Right renal pelvis (tissue), 4 donors: ENCODE data around the gene TCTN2. TPM values are rescaled to one million over a fixed set of nuclear protein-coding genes. Genes with fewer than 3 reads are reported as not detected.
A peak's percentile ranks its signal among the peaks of the same experiment; 100 is the strongest.

Source experiments
- DNase-seq, 4 donors: peaks; one replicate each; pipeline ENCODE4 v3.0.0-alpha.2; 2013; ENCODE audit warnings: low read depth in 4 of 4, low spot score in 3 of 4, missing footprints in 1 of 4
- polyA plus RNA-seq, 4 donors: library from polyadenylated mRNA; unstranded; fragments of 120-200 nt; gene quantifications; one replicate each; pipeline ENCODE4 v1.2.1, GENCODE V29; 2013; ENCODE audit not compliant: insufficient read length in 4 of 4

The TCTN2 gene
- polyA plus RNA-seq, result 10 to 100 TPM; 25.0 to 33.0 (median 28.8) TPM

GRCh38 chr12:123670882-123671728 is at the start of gene TCTN2:
TCTN2 (plus strand) TSS chr12:123671113; CDS start chr12:123671241, 128 bp downstream.
- DNase-seq, result peak; percentile 67 to 74 (median 71)

- no peak for DNase-seq
Measured at GRCh38 chr12:123621619-123622530, 49.0 kb upstream of the TCTN2 start.

GRCh38 chr12:123633379-123634141 is 37.4 kb upstream of the TCTN2 start, which contains the start of the genes EIF2B1 and GTF2H3:
EIF2B1 (minus strand) TSS chr12:123633686; CDS start chr12:123633557, 129 bp downstream.
GTF2H3 (plus strand) TSS chr12:123633829; CDS start chr12:123633860, 31 bp downstream.
- peak; percentile 93 to 96 (median 94) for DNase-seq

GRCh38 chr12:123634142-123634561 is 36.8 kb upstream of the TCTN2 start:
- DNase-seq, result no peak

- DNase-seq, result no peak
Measured at GRCh38 chr12:123643911-123644310, 27.0 kb upstream of the TCTN2 start.

GRCh38 chr12:123645380-123645779 is 25.5 kb upstream of the TCTN2 start:
- no peak for DNase-seq

- DNase-seq, result no peak
Measured at GRCh38 chr12:123645878-123646277, 25.0 kb upstream of the TCTN2 start.

GRCh38 chr12:123648401-123648800 is 22.5 kb upstream of the TCTN2 start:
- DNase-seq, result no peak

- DNase-seq, result no peak
Measured at GRCh38 chr12:123654129-123654701, 16.7 kb upstream of the TCTN2 start.

- no peak for DNase-seq
Measured at GRCh38 chr12:123655420-123655819, 15.5 kb upstream of the TCTN2 start.

GRCh38 chr12:123656392-123656791 is 14.5 kb upstream of the TCTN2 start:
- DNase-seq, result no peak

GRCh38 chr12:123657211-123657610 is 13.7 kb upstream of the TCTN2 start:
- DNase-seq, result no peak

- DNase-seq, result no peak
Measured at GRCh38 chr12:123659996-123660727, 10.8 kb upstream of the TCTN2 start.

- DNase-seq, result no peak
Measured at GRCh38 chr12:123667771-123668170, 3.1 kb upstream of the TCTN2 start.

- DNase-seq, result no peak
Measured at GRCh38 chr12:123671876-123672275, 963 bp downstream of the TCTN2 start.

- DNase-seq, result no peak
Measured at GRCh38 chr12:123675436-123675835, 4.5 kb downstream of the TCTN2 start.

GRCh38 chr12:123676616-123677320 is 5.9 kb downstream of the TCTN2 start:
- no peak for DNase-seq

- DNase-seq, result no peak
Measured at GRCh38 chr12:123678981-123679380, 8.1 kb downstream of the TCTN2 start.

- no peak for DNase-seq
Measured at GRCh38 chr12:123681605-123682004, 10.7 kb downstream of the TCTN2 start.
